Measurements from ENCODE around the gene NOC2L.
"Not testable (repeated sequence)": the region's sequence is repeated elsewhere in the genome, so short reads cannot be mapped to it uniquely, and the experiment has no call there.

Gene NOC2L

DNA sequence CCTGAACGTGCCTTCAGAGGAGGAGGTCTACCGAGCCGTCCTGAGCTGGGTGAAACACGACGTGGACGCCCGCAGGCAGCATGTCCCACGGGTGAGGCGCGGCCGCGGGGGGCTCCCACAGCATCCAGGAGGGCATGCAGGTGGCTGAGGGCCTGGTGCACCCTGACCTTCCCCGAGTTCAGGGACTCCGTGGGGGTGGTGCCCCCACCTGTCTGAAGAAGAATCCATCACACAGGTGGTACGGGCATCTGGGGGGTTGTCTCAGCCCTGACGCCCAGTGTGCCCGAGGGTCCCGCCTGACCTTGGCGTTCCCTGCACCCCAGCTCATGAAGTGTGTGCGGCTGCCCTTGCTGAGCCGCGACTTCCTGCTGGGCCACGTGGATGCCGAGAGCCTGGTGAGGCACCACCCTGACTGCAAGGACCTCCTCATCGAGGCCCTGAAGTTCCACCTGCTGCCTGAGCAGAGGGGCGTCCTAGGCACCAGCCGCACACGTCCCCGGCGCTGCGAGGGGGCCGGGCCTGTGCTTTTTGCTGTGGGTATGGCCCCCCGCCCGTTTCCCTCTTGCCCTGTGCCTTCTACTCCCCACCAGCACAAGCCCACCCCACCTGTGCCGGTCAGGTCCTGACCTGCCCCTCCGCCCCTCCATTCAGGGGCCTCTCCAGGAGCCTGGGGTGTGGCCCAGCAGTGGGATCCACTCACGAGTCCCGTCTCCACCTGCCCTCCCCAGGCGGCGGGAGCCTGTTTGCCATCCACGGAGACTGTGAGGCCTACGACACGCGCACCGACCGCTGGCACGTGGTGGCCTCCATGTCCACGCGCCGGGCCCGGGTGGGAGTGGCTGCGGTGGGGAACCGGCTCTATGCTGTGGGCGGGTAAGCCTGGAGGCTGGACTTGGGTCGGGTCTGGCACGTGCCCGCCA, 3.6 kb upstream of the NOC2L start:
- no peak for DNase-seq (ENCODE audit: low read depth in 2 of 2)

DNA sequence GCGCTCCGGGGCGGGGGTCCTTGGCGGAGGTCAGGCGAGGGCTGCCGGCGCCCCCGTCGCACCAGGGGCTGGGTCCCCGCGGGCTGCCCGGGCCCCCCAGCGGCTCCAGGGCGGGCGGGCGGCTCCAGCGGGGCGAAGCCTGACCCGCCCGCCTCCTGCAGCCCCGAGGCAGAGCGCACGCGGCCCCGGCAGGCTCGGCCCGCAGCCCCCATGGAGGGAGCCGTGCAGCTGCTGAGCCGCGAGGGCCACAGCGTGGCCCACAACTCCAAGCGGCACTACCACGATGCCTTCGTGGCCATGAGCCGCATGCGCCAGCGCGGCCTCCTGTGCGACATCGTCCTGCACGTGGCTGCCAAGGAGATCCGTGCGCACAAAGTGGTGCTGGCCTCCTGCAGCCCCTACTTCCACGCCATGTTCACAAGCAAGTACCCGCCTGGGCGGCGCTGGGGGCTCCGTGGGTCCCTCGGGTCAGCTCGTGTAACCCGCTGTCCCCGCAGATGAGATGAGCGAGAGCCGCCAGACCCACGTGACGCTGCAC, 2.1 kb upstream of the NOC2L start:
- no peak for DNase-seq (ENCODE audit: low read depth in 2 of 2)

GRCh38 chr1:960363-961131, 1.5 kb upstream of the NOC2L start, which contains the start of gene KLHL17:
Gene KLHL17 (plus strand): TSS chr1:960584. CDS start chr1:960694, 110 bp downstream.
- DNase-seq (ENCODE audit: low read depth in 2 of 2): no peak

GRCh38 chr1:959731-960362, 791 bp upstream of the NOC2L start:
- DNase-seq (ENCODE audit: low read depth in 2 of 2): no peak

- DNase-seq (ENCODE audit: low read depth in 2 of 2): no peak
Measured at GRCh38 chr1:956636-957035, 2.4 kb downstream of the NOC2L start.

DNA sequence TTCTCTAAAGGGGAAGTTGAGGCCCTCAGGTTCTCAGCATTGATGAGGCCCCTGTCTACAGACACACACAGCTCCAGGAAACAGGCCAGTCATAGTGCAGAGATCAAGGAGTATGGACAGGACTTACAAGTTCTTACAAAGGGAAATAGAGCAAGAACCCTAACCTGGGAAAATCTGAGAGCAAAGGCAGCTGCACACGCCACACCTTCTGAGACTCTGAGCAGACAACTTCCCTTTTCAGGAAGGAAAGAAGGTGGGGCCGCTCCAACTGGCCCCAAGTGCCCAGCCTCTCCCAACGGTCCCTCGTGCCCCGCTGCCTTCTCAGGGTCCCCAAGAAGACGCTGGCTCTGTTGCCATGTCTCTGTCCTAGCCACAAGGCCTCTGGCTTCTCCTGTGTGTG, 3.6 kb downstream of the NOC2L start:
- no peak for DNase-seq (ENCODE audit: low read depth in 2 of 2)

DNA sequence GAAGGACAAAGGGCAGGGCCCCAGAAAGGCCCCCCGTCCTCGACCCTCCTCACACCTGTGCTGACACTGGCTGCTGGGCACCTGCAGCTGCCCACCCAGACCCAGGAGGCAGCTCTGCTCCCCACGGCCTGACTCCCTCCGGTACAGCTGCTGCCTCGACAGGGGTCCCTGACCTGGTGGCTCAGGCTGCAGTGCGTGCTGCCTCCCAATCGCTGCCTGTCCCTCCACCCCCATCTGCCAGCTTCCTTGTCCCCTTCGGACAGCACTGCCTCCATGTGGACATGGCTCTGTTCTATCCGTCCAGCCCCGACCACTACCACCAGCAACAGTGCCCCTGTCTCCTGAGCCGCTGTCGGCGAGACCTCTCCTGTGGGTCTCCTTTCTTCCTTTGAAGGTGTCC, 4.1 kb downstream of the NOC2L start:
- no peak for DNase-seq (ENCODE audit: low read depth in 2 of 2)

- no peak for DNase-seq (ENCODE audit: low read depth in 2 of 2)
Measured at GRCh38 chr1:953524-954320, 5.3 kb downstream of the NOC2L start.

- no peak for DNase-seq (ENCODE audit: low read depth in 2 of 2)
Measured at GRCh38 chr1:952603-953002, 6.5 kb downstream of the NOC2L start.

- no peak for DNase-seq (ENCODE audit: low read depth in 2 of 2)
Measured at GRCh38 chr1:952201-952600, 6.9 kb downstream of the NOC2L start.

GRCh38 chr1:951364-951763, 7.7 kb downstream of the NOC2L start:
- DNase-seq (ENCODE audit: low read depth in 2 of 2): no peak

DNA sequence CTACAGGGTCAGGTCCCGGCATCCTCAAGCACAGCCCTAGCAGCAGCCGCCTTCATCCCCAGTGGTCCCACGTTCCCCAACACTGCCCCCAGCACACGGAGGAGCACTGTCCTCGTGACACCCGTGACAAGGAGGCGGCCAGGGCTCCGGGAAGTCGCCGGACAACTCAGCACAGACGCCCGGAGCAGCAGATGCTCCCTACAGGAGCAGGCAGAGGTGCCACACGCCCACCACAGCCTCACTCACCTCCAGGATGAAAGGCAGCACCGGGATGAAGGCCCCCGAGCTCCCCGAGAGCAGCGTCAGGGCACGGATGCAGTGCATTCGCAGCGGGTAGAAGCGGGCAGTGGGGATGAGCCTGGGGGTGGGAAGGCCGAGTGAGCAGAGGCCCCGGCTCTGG, 8.2 kb downstream of the NOC2L start:
- DNase-seq (ENCODE audit: low read depth in 2 of 2): no peak

DNA sequence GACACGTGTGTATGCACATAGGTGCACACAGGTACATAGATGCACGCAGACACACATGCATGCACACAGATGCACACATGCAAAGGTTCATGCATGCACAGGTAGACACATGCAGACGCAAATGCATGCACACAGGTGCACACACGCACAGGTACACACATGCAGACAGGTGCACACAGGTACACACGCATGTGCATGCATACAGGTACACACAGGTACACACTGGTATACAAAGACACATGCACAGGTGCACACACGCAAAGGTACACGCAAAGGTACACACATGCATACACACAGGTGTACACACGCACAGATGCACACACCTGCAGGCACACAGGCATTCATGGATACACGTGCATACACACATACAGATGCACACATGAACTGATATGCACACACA, 8.8 kb downstream of the NOC2L start:
- DNase-seq (ENCODE audit: low read depth in 2 of 2): no peak

DNA sequence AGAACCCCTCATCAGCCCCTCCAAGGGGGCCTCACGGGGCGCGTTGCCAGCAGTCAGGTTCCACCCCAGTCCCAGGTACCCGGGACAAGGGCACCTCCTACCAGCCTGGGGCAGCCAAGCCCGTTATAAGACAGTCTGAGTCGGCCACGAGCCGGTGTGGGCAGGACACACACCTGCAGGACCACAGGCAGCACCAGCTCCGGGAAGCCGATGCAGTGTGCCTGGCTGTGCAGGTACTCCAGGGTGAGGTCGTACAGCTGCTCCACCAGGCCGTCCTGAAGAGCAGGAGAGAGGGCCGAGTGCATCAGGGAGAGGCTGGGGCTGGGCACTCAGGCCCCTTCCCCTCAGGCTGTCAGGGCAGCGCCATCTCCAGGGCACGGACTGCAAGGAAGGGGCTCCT, 11.1 kb downstream of the NOC2L start:
- no peak for DNase-seq (ENCODE audit: low read depth in 2 of 2)

DNA sequence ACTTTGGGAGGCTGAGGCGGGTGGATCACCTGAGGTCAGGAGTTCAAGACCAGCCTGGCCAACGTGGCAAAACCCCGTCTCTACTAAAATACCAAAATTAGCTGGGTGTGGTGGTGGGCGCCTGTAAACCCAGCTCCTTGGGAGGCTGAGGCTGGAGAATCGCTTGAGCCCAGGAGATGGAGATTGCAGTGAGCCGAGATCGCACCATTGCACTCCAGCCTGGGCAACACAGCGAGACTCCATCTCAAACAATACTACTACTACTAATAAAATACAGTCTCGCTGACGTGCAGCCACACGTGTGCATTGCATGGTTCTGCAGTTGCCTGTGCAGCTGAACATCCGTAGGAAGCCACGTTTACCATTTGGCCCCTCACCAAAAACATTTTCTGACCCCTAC, 12.2 kb downstream of the NOC2L start:
- not testable (repeated sequence) for DNase-seq (ENCODE audit: low read depth in 2 of 2)

- DNase-seq (ENCODE audit: low read depth in 2 of 2): no peak
Measured at GRCh38 chr1:945688-946556, 13.1 kb downstream of the NOC2L start.

DNA sequence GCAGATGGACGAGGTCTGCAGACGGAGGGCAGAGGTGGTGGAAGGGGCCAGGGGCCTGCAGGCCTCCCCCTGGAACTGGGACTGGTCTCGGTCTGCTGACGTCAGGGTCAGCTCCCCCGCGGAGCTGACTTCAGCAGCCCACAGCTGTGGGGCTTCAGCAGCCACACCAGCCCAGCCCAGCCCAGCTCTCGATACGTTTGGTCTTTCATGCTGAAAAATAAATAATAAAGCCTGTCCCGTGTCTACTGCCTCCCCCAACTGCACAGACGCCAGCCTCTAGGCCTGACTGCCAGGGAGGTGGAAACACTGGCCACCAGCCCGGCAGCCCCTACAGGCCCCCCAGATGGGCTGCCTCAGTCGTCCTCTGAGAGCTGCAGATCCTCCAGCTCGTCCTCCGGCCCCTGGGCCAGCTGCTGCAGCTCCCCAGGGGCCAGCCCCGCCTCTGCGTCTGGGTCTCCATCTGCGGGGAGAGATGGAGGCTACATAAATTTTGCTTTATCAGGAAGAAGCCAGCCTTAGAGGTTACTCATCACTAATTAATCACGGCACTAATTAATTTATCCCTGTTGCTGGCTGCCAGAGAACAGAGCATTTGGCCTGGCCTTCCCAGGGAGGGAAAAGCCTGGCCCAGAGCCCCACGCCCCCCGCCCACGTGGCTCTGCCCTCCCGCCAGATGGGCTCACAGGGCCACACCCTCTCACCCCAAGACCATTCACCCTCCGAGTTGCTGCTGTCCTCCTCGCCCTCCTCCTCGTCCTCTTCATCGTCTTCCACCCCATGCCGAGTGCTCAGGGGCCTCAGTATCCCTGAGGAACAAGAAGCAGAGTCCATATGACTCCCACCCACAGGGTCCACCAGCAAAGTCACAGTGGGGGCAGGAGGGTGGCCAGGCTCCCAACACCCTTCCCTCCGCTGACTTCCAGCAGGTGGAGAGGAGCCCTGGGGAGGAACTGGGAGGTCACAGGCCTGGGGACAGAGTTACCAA, 14.4 kb downstream of the NOC2L start:
- DNase-seq (ENCODE audit: low read depth in 2 of 2): peak in 1 of 2 experiments; percentile 39

GRCh38 chr1:943545-944340, 15.3 kb downstream of the NOC2L start:
- no peak for DNase-seq (ENCODE audit: low read depth in 2 of 2)
